Measurements from ENCODE around the gene TRIM25. TPM values are rescaled to one million over a fixed set of nuclear protein-coding genes. Genes with fewer than 3 reads are reported as not detected.

The TRIM25 gene
- total RNA-seq, 1 experiment from 2014 or later, result 135 TPM

DNA sequence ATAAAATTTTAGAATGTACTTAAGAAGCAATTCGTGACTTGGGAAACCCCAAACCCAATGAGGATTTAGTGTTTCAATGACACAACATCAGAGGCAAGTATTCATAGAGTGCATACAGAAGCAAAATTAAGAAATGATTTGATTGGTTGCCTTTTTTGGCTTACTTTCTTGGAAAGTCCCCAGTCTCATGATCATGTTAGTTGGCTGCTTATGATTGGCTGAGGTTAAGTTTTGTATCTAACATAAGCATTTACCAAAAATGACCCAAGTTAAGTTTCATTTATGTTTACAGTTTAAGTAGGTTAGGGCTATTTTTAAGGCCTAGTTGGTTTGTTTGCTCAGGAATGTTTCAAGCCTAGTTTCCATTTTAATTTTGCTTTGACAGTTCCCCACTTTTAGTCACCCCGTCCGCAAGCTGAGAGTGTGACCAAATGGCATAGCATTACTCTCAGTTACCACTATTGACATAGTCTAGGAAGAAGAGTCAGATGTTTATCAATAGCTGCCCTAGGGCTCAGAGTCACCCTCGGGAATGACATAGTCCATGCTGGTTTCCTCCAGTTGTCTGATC lies 43.7 kb downstream of the TRIM25 start:
- ATAC-seq (no peak), DNase-seq (ENCODE audit: low read depth, low spot score) (no peak)
- ChIA-PET POLR2A (interaction anchor here (0.6 kb wide), 1 partner anchor 232 kb away, joined by 3 read pairs; no protein-coding TSS in a partner anchor), RAD21 (ENCODE audit: low non-redundant PET in 1 of 2, low total read pairs in 2 of 2, uncharacterized antibody in 2 of 2, unreplicated experiment in 2 of 2) (no interaction called here), CTCF (no interaction called here)
- no peak overlapping the region for H3K27ac ChIP-seq (ENCODE audit: low read depth, low read length)
- no peaks in the 10 kb centered on the region for H3K36me3 ChIP-seq (ENCODE audit: control insufficient read depth in 1 of 2, insufficient read depth in 2 of 2, low read length in 2 of 2)
- no peaks in the 10 kb centered on the region for H3K27me3 ChIP-seq (ENCODE audit: insufficient read depth, low read length)
- H3K9me3 ChIP-seq (ENCODE audit: control insufficient read depth in 1 of 2, insufficient read depth in 1 of 2, low read depth in 1 of 2, low read length in 2 of 2), result no peaks in the 10 kb centered on the region
- no peak overlapping the region for H3K9ac ChIP-seq (ENCODE audit: low read length)
- H3K79me2 ChIP-seq (ENCODE audit: insufficient read depth, low read length), result no peaks in the 10 kb centered on the region
- no peaks in the 10 kb centered on the region for H4K20me1 ChIP-seq (ENCODE audit: insufficient read depth)
- no peak overlapping the region for H3K4me3 ChIP-seq (replicated peaks in 1 of 2; ENCODE audit: low read depth in 1 of 2, low read length in 2 of 2)
- no peak for TF ChIP-seq ELF1 (IDR thresholded peaks at IDR 0.05; ENCODE audit: borderline replicate concordance, low read depth)
- TF ChIP-seq MAX (IDR thresholded peaks at IDR 0.05), result no peak
- no peak for TF ChIP-seq CEBPB (IDR thresholded peaks at IDR 0.05; ENCODE audit: low read depth)
- TF ChIP-seq SRF (IDR thresholded peaks at IDR 0.05; ENCODE audit: low read depth), result no peak
- no peak for TF ChIP-seq RAD21 (IDR thresholded peaks at IDR 0.05; ENCODE audit: low read depth)
- TF ChIP-seq POLR2A (IDR thresholded peaks at IDR 0.05; ENCODE audit: borderline replicate concordance, extremely low read depth, insufficient read depth, insufficient read length), result no peak
- TF ChIP-seq SP1 (IDR thresholded peaks at IDR 0.05; ENCODE audit: low read depth), result no peak
- TF ChIP-seq, protein P1, sequence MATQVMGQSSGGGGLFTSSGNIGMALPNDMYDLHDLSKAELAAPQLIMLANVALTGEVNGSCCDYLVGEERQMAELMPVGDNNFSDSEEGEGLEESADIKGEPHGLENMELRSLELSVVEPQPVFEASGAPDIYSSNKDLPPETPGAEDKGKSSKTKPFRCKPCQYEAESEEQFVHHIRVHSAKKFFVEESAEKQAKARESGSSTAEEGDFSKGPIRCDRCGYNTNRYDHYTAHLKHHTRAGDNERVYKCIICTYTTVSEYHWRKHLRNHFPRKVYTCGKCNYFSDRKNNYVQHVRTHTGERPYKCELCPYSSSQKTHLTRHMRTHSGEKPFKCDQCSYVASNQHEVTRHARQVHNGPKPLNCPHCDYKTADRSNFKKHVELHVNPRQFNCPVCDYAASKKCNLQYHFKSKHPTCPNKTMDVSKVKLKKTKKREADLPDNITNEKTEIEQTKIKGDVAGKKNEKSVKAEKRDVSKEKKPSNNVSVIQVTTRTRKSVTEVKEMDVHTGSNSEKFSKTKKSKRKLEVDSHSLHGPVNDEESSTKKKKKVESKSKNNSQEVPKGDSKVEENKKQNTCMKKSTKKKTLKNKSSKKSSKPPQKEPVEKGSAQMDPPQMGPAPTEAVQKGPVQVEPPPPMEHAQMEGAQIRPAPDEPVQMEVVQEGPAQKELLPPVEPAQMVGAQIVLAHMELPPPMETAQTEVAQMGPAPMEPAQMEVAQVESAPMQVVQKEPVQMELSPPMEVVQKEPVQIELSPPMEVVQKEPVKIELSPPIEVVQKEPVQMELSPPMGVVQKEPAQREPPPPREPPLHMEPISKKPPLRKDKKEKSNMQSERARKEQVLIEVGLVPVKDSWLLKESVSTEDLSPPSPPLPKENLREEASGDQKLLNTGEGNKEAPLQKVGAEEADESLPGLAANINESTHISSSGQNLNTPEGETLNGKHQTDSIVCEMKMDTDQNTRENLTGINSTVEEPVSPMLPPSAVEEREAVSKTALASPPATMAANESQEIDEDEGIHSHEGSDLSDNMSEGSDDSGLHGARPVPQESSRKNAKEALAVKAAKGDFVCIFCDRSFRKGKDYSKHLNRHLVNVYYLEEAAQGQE (IDR thresholded peaks at IDR 0.05; ENCODE audit: low read depth), result no peak
- no peak for TF ChIP-seq POLR2AphosphoS5 (IDR thresholded peaks at IDR 0.05; ENCODE audit: low read depth, low read length)
- no peak for TF ChIP-seq JUND (IDR thresholded peaks at IDR 0.05)
- no peak for TF ChIP-seq EGR1 (IDR thresholded peaks at IDR 0.05; ENCODE audit: low read depth)
- TF ChIP-seq ATF3 (IDR thresholded peaks at IDR 0.05), result no peak
- no peak for TF ChIP-seq SIN3A (IDR thresholded peaks at IDR 0.05; ENCODE audit: low read depth)
- no peak for TF ChIP-seq YY1 (IDR thresholded peaks at IDR 0.05; ENCODE audit: extremely low read depth, insufficient replicate concordance, low read depth, low read length)
- TF ChIP-seq TCF7L2 (IDR thresholded peaks at IDR 0.05; ENCODE audit: borderline replicate concordance, extremely low read depth, insufficient read depth, insufficient read length), result no peak
- H2AFZ ChIP-seq (ENCODE audit: low read depth, low read length, poor library complexity, severe bottlenecking), result no peak overlapping the region
- H3K4me1 ChIP-seq (ENCODE audit: control insufficient read depth in 1 of 2, insufficient read depth in 2 of 2, low read length in 2 of 2), result no peaks in the 10 kb centered on the region
- BruUV-seq (replicated peaks), result no TSS peak
- H3K4me2 ChIP-seq (ENCODE audit: low read length), result no peak overlapping the region
- intact Hi-C loops (cut with micrococcal nuclease), result no loop called here
- H3K9me2 ChIP-seq (ENCODE audit: insufficient read depth), result no peaks in the 10 kb centered on the region

Data from HCT116 (cell line).